Chondrocyte (in vitro differentiated cells): ENCODE measurements around the gene RARB. TPM values are rescaled to one million over a fixed set of nuclear protein-coding genes. Genes with fewer than 3 reads are reported as not detected.

Experiments
- DNase-seq: peaks from one replicate; pipeline ENCODE4 v3.0.0; 2021; ENCODE audit warnings: mixed read lengths, low spot score
- H3K27ac Mint-ChIP-seq: one replicate; pipeline ENCODE4 v1.8.0; 2021; ENCODE audit warnings: mild to moderate bottlenecking, moderate library complexity, mixed read lengths; ENCODE audit not compliant: unreplicated experiment
- H3K27me3 Mint-ChIP-seq: 2 replicates; pipeline ENCODE4 v1.8.0; 2021; ENCODE audit warnings: low read depth, mixed read lengths
- H3K36me3 Mint-ChIP-seq: 2 replicates; pipeline ENCODE4 v1.8.0; 2021; ENCODE audit warnings: low read depth, mixed read lengths
- H3K4me1 Mint-ChIP-seq: 2 replicates; pipeline ENCODE4 v1.8.0; 2021; ENCODE audit warnings: low read depth, mild to moderate bottlenecking, mixed read lengths
- H3K4me3 Mint-ChIP-seq: one replicate; pipeline ENCODE4 v1.8.0; 2021; ENCODE audit warnings: mild to moderate bottlenecking, moderate library complexity, mixed read lengths; ENCODE audit not compliant: unreplicated experiment
- H3K9me3 Mint-ChIP-seq: 2 replicates; pipeline ENCODE4 v1.8.0; 2021; ENCODE audit warnings: low read depth, mixed read lengths
- total RNA-seq: library from RNA; stranded (reverse); gene quantifications from 3 replicates; pipeline ENCODE4 v1.2.1, GENCODE V29; 2021
- TF ChIP-seq, protein P1 (sequence below): fragments of 200-600 bp; sonication (generic); IDR thresholded peaks from 2 replicates; pipeline ENCODE4 v1.5.0; 2021; ENCODE audit warnings: antibody characterized with exemption, mild to moderate bottlenecking, moderate library complexity

RARB gene
- total RNA-seq, 1 donor from 2014 or later, result 5.9 TPM

DNA sequence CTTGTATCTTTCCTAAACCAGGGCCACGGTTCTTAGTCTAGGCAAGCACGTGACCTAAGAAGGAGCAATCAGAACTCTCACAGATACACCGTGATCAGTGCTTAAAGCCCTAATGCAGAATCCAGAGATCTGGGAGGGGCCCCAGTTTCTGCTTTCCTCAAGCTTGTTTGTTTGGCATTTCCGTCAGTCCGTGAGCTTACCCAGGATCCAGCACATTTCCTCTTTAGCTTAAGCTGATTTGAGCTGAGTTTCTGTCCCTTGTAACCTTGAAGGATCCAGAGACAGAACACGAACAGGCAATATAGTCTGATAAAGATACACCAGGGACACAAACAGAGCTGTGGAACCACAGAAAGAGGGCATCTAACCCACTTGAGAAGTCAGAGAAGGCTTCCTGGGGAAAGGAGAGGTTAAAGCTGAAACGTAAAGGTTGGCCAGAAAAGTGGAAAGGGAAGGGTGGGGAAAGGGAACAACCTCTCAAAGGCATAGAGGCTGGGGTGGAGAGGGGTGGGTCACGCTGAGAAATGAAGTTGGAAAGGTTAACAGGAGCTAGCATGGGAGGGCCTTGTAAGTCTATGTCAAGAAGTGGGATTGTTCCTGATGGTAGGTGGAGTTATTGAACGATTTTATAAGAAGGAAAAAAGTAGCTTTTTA lies 42.1 kb upstream of the RARB start:
- no peaks in the 10 kb centered on the region for H3K27me3 Mint-ChIP-seq
- H3K9me3 Mint-ChIP-seq, result no peaks in the 10 kb centered on the region
- peaks cover 3% of the 10 kb centered on the region for H3K4me1 Mint-ChIP-seq
- no peaks in the 10 kb centered on the region for H3K36me3 Mint-ChIP-seq
- no peak overlapping the region for H3K27ac Mint-ChIP-seq
- TF ChIP-seq, protein P1, sequence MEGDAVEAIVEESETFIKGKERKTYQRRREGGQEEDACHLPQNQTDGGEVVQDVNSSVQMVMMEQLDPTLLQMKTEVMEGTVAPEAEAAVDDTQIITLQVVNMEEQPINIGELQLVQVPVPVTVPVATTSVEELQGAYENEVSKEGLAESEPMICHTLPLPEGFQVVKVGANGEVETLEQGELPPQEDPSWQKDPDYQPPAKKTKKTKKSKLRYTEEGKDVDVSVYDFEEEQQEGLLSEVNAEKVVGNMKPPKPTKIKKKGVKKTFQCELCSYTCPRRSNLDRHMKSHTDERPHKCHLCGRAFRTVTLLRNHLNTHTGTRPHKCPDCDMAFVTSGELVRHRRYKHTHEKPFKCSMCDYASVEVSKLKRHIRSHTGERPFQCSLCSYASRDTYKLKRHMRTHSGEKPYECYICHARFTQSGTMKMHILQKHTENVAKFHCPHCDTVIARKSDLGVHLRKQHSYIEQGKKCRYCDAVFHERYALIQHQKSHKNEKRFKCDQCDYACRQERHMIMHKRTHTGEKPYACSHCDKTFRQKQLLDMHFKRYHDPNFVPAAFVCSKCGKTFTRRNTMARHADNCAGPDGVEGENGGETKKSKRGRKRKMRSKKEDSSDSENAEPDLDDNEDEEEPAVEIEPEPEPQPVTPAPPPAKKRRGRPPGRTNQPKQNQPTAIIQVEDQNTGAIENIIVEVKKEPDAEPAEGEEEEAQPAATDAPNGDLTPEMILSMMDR, result no peak
- no peak for DNase-seq
- H3K4me3 Mint-ChIP-seq, result no peak overlapping the region

DNA sequence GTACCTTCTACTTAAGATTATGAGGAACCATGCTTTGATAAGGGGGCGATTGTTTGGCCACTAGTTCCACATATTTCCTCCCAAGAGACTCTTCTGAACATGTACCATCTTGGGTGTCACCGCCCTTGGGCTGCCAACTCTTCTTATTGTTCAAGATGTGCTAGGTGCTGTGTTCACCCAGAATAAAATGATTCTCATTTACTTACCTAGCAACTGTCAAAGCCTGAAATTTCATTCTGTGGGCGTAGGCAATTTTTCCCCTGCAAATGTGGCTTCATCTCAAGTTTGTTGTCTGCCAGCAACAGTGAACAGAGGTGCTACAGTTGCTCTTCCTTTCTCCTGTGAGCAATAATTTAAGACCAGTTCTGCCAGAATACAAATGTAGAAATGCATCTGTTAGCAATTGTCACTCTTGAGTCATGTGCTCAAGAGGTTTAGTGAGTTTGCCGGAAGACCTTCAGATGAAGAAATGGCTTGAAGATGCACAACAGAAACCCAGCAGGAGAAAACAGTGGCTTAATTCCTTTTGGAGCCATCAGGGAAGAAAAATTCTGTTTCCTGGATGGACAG lies 41.3 kb upstream of the RARB start:
- Mint-ChIP-seq H3K9me3 (peaks cover 6% of the 10 kb centered on the region), H3K36me3 (peaks cover under 1% of the 10 kb centered on the region), H3K27me3 (no peaks in the 10 kb centered on the region), H3K4me3 (no peak overlapping the region), H3K4me1 (no peaks in the 10 kb centered on the region), H3K27ac (no peak overlapping the region)
- TF ChIP-seq, protein P1, result no peak
- no peak for DNase-seq

DNA sequence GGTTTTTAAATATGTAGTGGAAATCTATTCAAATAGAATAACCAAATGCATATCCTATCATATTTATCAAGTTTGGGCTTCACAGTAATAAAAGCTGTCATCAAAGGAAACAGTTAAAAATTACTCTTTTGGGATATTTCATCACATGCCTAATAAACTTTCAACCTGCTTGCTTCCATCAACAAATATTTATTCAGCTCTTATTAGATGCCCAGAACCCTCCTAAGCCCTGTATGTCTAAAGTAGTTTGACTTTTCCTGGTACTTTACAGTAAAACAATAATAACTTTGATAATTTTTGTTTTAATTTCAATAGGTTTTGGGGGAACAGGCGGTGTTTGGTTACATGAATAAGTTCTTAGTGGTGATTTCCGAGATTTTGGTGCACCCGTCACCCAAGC lies 37.5 kb upstream of the RARB start:
- TF ChIP-seq, protein P1, result no peak
- Mint-ChIP-seq H3K27me3 (no peaks in the 10 kb centered on the region), H3K9me3 (peaks cover 24% of the 10 kb centered on the region)

DNA sequence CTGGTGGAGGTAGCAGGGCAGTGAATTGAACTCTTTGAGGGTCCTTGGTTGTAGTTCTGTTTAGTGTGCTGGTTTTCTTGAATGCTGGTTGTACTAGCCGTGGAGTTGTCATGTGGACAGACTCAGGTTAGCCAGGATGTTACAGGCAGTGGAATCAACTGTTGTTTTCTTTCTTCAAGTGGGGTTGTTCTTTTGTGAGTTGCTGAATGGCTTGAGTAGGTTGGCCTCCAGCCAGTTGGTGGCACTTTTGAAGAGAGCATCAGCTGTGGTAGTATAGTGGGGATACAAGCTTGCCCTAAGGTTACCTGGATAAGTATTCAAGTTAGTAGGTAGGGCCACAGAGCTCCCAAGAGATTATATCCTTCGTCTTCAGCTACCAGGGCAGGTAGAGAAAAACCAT lies 31.8 kb upstream of the RARB start:
- H3K36me3 Mint-ChIP-seq, result peaks cover 1% of the 10 kb centered on the region
- H3K4me1 Mint-ChIP-seq, result peaks cover 16% of the 10 kb centered on the region
- DNase-seq, result no peak
- no peak overlapping the region for H3K4me3 Mint-ChIP-seq
- peaks cover 22% of the 10 kb centered on the region for H3K9me3 Mint-ChIP-seq
- H3K27me3 Mint-ChIP-seq, result no peaks in the 10 kb centered on the region
- no peak overlapping the region for H3K27ac Mint-ChIP-seq
- TF ChIP-seq, protein P1, result no peak

More for the DNA sequence above, 37.5 kb upstream of the RARB start:
- peaks cover 1% of the 10 kb centered on the region for H3K36me3 Mint-ChIP-seq
- H3K4me3 Mint-ChIP-seq, result no peak overlapping the region
- H3K4me1 Mint-ChIP-seq, result no peaks in the 10 kb centered on the region
- DNase-seq, result no peak
- no peak overlapping the region for H3K27ac Mint-ChIP-seq

DNA sequence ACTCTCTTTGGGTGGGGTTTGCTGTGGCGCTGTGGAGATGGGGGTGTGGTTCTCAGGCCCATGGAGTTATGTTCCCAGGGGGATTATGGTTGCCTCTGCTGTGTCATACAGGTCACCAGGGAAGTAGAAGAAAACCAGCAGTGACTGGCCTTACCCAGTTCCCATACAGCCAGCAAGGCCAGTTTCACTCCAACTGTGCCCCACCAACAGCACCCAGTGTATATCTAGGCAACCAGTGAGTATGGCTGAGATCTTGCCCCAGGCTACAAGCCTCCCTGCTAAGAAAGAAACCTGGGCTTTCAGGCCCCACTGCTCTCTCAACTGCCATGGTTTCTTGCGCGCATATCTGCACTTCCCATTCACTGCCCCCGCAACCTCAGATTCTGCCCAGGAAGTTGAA lies 31.4 kb upstream of the RARB start:
- no peak overlapping the region for H3K27ac Mint-ChIP-seq
- peaks cover 19% of the 10 kb centered on the region for H3K9me3 Mint-ChIP-seq
- no peak for DNase-seq
- no peaks in the 10 kb centered on the region for H3K27me3 Mint-ChIP-seq
- peaks cover 1% of the 10 kb centered on the region for H3K36me3 Mint-ChIP-seq
- H3K4me3 Mint-ChIP-seq, result no peak overlapping the region
- H3K4me1 Mint-ChIP-seq, result peaks cover 18% of the 10 kb centered on the region
- TF ChIP-seq, protein P1, result no peak
